Left kidney (tissue), 2 donors: Measurements from ENCODE around the gene CPNE4. TPM values are rescaled to one million over a fixed set of nuclear protein-coding genes. Genes with fewer than 3 reads are reported as not detected.

ENCODE experiments used
- DNase-seq: peaks from one replicate; pipeline ENCODE4 v3.0.0-alpha.2; 2013
- polyA plus RNA-seq: library from polyadenylated mRNA; unstranded; fragments of 120-200 nt; gene quantifications from one replicate; pipeline ENCODE4 v1.2.1, GENCODE V29; 2013; ENCODE audit not compliant: insufficient read length

CPNE4 gene
- polyA plus RNA-seq, 1 donor: 0.68 TPM

DNA sequence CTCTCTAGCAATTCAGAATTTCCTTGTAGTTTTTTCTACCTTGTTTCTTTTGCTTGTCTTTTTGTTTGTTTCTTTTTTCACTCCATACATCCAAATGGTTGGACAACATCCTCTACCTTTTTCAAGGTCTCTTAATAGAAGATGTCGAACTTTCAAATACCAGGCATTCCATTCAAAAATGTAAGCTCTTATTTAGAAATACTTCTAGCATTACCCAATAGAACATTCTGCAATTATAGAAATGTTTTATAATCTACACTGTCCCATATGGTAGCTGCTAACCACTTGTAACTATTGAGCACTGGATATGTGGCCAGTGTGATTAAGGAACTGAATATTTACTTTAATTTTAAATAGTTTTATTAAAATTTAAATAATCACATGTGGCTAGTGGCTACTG is 335.8 kb downstream of the CPNE4 start:
- DNase-seq: no peak

DNA sequence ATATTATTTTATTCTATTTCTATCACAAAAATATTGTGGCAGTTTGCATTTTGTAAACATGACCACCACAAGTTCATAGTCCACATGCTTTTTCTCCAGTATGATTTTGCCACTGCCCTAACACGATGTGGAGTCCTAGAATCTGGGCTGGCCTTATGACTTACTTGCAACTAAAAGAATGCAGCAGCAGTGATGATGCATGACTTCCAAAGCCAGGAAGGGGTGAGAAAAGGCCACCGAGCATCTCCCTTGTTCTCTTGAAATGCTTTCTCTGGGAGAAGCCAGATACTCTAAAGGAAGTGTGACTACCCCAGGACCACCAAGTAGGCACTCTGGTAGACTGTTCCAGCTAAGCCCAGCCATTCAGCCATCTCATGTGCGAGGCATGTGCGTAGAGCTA is 340.4 kb downstream of the CPNE4 start:
- no peak for DNase-seq

DNA sequence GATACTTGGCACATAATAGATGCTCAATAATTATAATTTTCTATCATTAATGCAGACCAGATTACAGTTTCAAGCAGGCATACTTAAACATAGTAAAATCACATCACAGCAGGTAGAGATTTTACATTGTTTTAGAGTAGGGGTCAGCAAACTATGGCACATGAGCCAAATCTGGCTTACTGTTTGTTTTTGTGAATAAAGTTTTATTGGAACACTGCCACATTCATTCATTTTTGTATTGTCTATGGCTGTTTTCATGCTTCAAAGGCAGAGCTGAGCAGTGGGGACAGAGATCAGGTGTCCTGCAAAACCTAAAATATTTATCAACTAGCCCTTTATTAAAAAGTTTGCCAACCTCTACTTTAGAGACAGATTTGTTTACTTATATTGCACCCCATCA is 342.5 kb downstream of the CPNE4 start:
- DNase-seq: no peak

DNA sequence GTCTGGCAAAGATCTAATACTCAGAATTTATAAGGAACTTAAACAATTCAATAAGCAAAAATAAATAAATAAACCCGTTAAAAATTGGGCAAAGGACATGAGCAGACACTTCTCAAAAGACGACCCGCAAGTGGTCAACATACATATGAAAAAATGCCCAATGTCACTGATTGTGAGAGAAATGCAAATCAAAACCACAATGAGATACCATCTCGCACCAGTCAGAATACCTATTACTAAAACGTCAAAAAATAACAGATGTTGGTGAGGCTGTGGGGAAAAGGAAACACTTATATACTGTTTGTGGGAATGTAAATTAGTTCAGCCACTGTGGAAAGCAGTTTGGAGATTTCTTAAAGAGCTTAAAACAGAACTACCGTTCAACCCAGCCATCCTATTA is 344.0 kb downstream of the CPNE4 start:
- DNase-seq: no peak

DNA sequence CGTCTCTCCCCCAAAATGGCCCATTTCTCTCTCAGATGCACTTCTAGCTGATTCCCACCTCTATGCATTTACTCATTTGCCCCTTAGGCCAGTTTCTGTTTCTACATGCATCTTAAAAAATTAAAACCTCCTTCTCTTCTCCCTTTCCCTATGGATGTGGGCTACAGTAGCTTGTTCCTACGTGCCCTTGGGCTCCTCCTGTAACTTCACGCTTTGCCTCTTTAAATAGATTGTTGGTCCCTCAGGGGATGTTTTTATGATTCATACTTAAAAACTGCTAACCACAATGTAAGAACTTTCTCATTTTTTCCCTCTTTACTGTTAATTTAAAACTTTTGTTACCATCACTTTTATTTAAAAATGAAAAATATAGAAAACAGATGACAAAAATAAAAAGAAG is 346.4 kb downstream of the CPNE4 start:
- DNase-seq: no peak

DNA sequence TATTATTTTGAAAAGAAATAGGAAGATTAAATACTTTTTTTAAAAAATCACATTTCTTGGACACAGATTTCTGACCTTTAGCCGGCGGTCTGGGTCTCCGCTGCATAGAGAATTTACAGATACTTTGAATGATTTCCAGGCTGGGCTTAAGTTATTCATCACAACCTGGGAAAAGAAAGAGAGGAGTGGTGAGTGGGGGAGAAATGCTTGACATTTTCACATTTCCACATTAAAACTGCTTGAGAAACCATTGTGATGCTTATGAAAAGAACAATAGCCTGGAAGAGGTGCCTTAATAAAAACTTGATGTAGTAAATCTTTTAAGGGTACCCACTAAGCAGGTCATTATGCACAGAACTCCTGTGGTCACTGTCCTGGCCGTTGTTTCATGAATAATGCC is 365.2 kb downstream of the CPNE4 start:
- no peak for DNase-seq

DNA sequence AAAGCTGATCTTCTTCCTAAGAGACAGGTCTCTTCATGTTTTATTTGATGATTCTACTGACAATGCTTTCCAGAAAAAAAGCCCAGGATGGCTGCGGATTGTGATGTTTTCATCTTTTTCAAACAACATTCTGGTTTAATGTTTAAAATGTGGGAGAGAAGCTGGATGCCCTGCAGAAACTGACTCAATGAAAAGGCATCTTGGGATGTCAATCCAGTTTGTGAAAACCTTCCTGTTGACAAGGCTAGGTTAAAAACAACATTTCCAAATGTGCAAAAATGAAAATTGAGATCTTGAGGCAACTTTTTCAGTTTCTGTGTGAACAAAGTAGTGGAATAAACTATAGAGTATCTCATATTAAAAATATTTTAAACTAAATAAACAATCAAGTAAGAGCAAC is 376.0 kb downstream of the CPNE4 start:
- no peak for DNase-seq

DNA sequence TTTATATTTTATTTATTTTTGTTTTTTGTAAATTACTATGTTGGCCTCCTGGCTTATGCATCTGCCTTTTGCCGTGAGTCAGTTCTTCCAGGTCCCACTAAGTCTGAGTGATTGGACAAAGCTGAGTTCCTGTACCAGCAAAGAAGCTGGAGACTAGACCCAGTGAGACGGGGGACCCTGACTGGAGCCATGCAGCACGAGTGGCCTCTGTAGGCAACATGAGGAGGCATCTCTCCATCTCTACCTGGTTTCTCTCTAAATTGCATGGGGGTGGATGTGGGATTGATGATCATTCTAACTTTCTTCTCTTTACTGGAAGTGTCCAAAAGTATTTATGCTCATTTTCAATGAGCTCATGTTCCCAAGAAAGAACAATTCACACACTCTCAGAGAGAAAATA is 376.7 kb downstream of the CPNE4 start:
- DNase-seq: no peak

DNA sequence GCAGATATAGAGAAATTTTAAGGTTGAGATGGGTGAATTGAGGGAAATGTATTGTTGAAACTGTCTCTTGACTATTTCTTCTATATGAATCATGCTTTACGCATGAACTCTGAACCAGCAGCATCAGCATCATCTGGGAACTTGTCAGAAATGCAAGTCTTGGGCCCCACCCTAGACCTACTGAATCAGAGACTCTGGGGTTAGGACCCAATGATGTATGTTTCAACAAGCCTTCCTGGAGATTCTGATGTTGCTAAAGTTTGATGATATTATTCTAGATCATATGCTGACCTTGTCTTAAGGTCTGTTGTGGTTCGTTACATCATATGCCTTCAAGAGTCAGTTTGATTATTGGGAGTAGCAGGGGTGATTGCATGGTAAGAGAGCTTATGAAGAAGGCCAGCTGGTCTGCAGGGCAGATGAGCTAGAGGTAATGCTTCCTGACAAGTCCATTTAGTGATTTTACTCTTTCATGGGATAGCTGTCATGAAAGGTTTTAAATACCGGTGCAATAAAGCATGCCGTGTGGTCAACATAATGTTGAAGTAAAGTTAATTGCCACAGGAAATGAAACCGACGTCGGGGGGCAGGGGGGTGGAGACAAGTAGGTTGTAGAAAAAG is 379.6 kb downstream of the CPNE4 start:
- no peak for DNase-seq

DNA sequence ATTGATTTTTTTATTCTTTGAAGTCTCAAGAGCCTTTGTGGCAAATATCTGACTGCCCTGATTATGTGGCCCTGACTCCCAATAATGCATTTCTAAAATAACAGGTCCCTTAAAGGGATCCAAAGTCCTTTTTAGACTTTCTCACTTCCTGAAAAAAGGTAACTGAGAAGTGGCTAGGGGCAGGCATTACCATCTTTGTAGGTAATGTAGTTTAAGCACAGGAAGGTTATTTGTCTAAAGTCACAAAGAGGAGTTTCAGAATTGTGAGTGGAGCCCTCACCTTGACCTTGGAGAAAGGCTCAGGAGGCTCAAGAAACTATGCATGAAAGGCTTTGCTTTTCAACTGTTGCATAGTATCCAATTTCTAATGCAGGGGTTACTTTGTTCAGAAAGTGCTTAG is 389.2 kb downstream of the CPNE4 start:
- DNase-seq: no peak

DNA sequence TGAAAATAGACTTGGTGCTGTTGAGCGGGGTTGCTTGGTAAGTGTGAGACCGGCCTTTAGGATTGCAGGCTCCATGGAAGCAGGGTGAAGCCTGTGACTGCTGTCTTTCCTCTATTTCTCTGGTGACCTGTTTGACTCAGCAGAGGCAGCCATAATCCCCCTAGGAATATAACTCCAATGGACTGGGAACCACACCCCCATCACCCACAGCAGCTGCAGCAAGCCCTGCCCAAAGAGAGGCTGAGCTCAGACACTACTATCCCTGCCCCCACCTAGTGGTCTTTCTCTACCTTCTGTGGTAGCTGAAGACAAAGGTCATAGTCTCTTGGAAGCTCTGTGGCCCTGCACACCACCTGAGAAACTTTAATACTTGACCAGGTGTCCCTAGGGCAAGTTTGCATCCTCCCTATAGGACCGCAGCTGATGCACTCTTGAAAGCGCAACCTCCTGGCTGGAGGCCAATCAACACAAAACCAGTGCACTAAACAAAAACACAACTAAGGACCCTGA is 398.5 kb downstream of the CPNE4 start:
- no peak for DNase-seq

DNA sequence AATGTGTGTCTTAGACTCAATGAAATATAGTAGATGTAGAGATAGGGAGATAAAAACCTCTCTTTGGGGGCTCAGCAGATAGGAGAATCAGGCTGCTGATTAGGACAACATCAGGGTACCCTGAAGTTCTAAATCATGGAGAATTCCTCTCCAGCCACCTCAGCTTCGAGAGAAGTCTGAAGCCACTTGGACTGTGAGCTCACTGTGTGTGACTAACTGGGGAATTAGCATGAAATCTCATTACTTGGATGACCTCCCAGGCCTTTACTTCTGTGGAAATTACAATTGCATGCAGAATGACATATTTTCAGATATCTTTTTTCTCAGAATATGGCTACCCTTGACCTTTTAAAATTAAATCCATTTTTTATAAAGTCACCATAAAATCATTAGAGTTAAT is 404.0 kb downstream of the CPNE4 start:
- DNase-seq: no peak

DNA sequence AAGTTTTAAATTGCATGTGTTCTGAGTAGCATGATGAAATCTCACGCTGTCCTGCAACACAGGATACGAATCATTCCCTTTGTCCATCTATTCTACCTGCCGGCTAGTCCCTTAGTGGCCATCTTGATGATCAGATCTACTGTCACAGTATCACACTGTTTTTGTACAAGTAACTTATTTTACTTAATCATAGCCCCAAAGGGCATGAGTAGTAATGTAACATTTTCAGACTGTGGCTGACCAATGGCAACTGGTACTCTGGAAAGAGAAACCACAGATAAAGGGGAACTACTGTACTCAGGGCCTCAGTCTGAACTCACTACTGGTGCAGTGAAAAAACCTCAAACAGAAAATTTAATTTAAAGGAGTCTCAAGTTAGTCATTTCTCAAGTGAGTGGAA is 404.7 kb downstream of the CPNE4 start:
- no peak for DNase-seq

DNA sequence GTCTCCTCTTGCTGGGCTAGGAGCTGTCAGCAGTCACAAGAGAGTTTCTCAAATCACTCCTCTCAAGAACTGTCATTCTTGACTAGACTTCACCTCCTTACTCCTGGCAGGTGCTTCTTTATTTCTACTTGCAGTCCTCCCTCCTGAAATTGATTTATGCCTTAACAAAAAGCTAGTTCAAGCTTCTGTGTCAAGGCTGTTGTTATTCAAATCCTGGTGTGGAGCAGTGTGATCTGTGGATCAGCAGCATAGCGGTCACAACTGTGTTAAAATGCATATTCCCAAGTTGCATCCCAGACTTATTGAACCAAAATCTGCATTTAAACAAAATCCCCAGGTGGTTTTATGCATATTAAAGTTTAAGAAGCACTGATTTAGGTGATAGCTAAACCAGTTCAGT is 411.4 kb downstream of the CPNE4 start:
- no peak for DNase-seq

DNA sequence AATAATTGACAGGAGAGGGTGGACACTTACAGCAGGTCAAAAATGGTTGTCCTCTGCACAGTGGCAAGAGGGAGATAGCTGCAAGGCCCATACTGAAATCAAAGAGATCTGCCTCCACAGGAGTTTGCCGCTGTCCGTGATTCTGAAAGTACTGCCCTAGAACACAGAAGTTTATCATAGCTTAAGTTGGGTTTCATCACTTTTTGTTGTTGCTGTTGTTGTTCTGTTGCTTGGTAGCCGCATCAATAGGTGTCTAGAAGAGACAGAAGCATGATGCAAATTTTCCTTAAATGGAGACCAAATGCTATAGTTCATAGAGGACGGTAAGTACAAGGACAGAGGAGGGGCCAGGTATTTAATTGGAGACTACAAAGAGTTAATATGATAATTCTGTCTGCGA is 412.1 kb downstream of the CPNE4 start:
- no peak for DNase-seq

DNA sequence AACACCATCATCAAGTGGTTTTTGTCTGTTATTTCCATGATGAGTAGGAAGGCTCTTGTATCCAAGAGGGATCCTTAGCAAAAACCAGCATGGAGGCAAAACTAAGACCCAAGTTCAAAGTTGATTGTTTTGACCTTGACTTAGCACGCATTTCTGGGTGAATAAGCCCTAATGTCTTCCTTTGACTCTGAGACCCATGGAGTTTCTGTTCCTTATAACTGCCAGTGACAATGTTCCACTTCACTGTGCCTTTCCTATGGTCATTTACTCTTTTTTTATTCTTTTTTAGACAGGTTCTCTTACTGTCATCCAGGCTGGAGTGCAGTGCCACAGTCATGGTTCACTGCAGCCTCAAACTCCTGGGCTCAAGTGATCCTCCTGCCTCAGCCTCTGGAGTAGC is 413.8 kb downstream of the CPNE4 start:
- no peak for DNase-seq

DNA sequence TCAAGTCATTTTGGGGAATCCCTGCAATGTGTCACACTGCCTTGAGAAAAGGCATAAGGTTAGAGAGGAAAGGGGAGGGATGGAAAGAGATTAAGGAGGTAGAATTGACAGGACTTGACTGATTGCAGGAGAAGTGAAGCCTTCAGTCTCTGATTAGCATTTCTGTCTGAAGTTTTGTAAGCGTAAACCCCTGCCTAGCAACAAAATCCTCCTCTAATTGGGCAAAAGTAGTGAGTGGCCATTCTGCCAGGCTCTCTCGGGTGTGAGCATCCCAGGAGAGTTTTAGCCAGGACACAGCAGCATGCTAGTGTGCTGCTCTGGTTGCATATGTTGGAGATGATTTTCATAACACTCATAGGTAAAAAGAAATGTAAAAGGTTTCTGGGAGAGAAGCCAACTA is 415.0 kb downstream of the CPNE4 start:
- no peak for DNase-seq

DNA sequence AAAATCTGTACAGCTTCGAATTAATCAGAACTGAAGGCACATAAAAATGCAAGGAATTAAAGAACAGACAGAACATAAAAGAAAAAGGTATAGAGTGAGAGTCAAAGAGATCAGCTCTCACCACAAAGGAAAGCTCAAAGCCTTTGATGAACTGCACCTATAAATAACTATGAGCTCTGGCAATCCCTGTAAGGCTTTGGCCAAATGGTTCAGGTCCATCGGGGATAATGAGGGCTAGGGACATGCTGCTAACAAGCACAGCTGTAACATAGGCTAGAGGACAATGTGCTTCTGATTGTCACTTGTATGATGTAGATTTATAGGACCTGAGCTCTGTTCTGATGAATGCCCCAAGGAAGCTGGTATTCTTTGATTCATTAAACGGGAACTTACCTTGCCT is 418.1 kb downstream of the CPNE4 start:
- DNase-seq: no peak

DNA sequence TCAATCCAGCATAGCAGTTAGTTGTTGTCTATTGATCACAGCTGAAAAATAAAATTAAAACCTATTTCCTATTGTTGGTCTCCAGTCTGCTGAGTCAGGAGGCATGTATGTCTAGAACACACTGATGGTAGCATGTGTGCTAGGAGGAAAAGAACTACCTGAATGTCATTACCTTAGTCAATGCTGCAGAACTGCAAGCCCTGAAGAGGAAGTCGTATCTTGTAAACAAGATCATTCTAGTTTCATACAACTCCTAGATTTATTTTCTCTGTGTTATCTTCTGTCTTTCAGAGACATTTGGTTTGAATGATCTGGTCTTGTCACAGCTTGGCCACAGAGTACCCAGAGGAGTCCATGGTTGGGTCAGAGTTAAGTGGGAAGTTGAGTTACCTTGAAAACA is 422.1 kb downstream of the CPNE4 start:
- DNase-seq: no peak

DNA sequence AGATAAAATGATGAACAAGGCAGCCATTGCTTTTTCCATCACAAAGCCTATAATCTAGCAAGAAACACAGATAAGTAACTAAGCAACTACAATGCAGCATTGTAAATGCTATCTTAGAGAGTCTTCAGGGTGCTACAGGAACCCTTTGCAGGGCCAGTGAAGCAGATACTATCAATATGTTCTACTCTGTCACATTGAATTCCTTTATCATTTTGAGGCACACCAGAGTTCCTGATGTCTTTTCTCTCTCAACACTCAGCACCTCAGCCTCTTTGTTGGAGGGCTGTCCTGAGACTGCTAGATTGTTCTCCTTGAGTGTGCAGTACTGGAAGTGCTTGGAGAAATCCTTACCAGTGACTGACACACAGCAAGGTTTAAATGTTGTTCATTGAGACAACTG is 424.6 kb downstream of the CPNE4 start:
- no peak for DNase-seq

DNA sequence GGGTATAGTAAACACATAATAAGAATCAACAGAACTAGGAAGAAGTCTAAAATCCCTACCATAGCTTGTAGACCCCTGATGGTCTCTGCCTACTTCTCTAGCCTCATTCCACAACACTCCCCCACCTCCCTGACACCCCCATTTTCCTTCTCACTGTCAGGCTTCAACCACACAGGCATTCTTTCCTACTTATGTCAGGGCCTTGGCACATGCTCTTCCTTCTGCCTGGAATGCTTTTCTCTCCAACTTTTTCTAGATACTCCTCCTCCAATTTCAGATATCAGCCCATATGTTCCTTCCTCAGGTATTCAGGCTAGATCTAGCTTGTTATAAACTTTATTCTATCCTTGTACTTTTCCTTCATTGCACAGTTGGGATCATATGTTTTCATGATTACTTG is 426.1 kb downstream of the CPNE4 start:
- no peak for DNase-seq

DNA sequence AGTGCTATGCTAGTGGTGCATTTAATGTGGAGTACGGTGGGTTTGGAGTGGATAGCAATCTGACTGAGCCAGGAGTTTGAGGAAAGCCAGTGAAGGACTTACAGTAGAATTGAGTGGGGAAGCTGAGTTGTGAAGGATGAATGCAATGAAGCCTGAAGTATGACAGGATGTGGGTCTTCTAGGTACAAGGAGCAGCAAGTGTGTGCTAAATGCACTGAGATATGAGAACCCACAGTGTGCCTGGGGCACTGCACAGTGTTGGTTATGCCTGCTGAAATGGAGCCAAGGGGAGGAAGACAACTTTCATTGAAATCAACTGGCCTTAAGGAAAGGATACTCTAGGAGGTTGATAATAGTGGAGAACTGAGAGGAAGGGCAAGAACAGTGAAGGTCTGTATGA is 426.5 kb downstream of the CPNE4 start:
- DNase-seq: no peak

DNA sequence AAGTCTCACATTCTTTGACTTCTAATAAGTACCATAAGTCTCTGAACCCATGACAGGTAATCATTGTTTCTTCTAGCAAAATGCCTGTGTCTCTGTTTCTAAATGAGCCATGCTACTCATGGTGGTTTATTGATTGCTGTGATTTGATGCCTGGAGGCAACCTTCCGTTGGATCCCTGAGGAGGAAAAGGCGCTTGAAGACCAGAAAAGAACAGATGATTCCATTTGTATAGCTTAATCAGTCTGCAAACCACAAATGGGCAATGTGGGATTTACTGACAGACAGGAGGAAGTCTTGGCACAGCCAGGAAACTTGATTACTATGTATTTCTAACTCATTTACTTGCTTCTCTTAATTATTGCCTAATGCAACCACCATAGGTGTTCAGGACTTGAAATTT is 428.9 kb downstream of the CPNE4 start:
- no peak for DNase-seq

DNA sequence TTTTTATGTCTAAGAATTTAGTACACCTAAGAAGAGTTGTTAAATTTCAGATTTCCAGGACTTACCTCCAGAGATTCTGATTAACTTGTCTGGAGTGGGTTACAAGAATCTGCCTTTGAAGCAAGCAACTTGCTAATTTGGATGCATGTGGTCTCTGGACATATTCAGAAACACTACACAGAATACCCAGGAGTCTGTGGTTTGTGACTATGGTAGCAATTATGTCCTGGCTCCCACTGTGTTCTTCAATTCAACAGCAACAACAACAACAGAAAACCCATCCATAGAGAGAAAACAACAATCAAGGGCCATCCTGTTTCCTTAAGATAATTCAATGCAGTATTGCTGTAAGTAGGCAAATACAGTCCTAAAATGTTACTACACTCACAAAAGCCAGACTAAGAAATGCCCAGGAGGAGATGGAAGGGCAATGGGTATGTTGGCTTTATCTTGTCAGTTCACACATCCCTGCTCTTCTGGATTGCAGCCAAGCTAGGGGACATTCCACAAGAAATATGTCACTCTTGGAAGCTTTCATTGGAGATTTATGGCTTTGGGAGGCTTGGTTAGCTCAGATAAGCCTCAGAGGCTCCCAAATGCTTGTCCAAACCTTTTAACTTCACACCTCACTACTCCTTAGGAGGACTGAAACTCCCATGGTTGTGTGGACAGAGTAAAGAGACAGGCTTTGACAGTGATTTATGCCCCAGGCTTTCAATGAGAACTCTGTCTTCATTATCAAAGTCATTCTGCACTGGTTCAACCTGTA is 432.6 kb downstream of the CPNE4 start:
- peak; percentile 59 for DNase-seq
